Measurements from ENCODE around the gene SND1.

- TF ChIP-seq POLR2A (IDR thresholded peaks at IDR 0.05; ENCODE audit: low read length) (no peak), GATA1 (IDR thresholded peaks at IDR 0.05; ENCODE audit: low read depth, low read length) (no peak)
These were observed 147.7 kb downstream of the SND1 start for GRCh38 chr7:127799535-127800305.

Measured in erythroblast (primary cell).